ENCODE data around the gene FETUB. TPM values are rescaled to one million over a fixed set of nuclear protein-coding genes. Genes with fewer than 3 reads are reported as not detected.

The FETUB gene
- total and polyA plus RNA-seq, 2 of the 8 experiments (the other 6 are each of a cell fraction or from before 2014, with no cell fraction given): 0.15 TPM; not detected in 1

- TF ChIP-seq HDAC2 (IDR thresholded peaks at IDR 0.05; ENCODE audit: borderline replicate concordance in 1 of 2, low read depth in 2 of 2, low read length in 2 of 2): peak in 1 of 2 experiments; percentile 79; a peak in 1 of 4 replicates
- TF ChIP-seq KDM4A (IDR thresholded peaks at IDR 0.05; ENCODE audit: low read depth, low read length, severe bottlenecking): no peak
- peak; percentile 80 for TF ChIP-seq TEAD4 (IDR thresholded peaks at IDR 0.05; ENCODE audit: low read depth, low read length)
- TF ChIP-seq CREB1 (IDR thresholded peaks at IDR 0.05): 0 out of 2 replicates have a peak, but pooled peaks have one; percentile 13
- TF ChIP-seq MAX (IDR thresholded peaks at IDR 0.05): peak; percentile 93
- no peak for TF ChIP-seq SIX5 (IDR thresholded peaks at IDR 0.05; ENCODE audit: low read depth, low read length)
- no peak for TF ChIP-seq RNF2 (IDR thresholded peaks at IDR 0.05; ENCODE audit: borderline replicate concordance, low read depth, low read length, missing control alignments, poor library complexity, severe bottlenecking)
- 0 out of 2 replicates have a peak, but pooled peaks have one; percentile 29 for TF ChIP-seq YY1 (IDR thresholded peaks at IDR 0.05; ENCODE audit: low read depth, low read length)
- peak; percentile 88 to 98 (median 98) for TF ChIP-seq CTCF (IDR thresholded peaks at IDR 0.05; ENCODE audit: control extremely low read depth in 1 of 3, insufficient read depth in 1 of 3, low read depth in 1 of 3, low read length in 3 of 3)
- TF ChIP-seq ASH2L (IDR thresholded peaks at IDR 0.05; ENCODE audit: low read length): no peak
- TF ChIP-seq FOSL1 (IDR thresholded peaks at IDR 0.05; ENCODE audit: insufficient read depth, low read depth, low read length): no peak
- no peak for TF ChIP-seq TAF1 (IDR thresholded peaks at IDR 0.05; ENCODE audit: low read depth, low read length)
Measured at GRCh38 chr3:186614597-186615483, 25.4 kb upstream of the FETUB start (continued).
